Muscle layer of colon (tissue), 2 donors: ENCODE results near the gene FAAH.

ENCODE experiments used
- H3K27ac ChIP-seq: one replicate; pipeline ENCODE4 v1.7.0; 2013; ENCODE audit warnings: low read depth, mild to moderate bottlenecking, low read length, moderate library complexity
- H3K27me3 ChIP-seq, 2 donors: one replicate each; pipeline ENCODE4 v1.7.0; 2013; ENCODE audit warnings: low read length in 2 of 2, mild to moderate bottlenecking in 2 of 2; ENCODE audit not compliant: insufficient read depth in 2 of 2, control insufficient read depth in 1 of 2
- H3K36me3 ChIP-seq: one replicate; pipeline ENCODE4 v1.7.0; 2013; ENCODE audit warnings: mild to moderate bottlenecking, low read length; ENCODE audit not compliant: insufficient read depth
- H3K4me1 ChIP-seq: one replicate; pipeline ENCODE4 v1.7.0; 2013; ENCODE audit warnings: mild to moderate bottlenecking, low read length; ENCODE audit not compliant: insufficient read depth
- H3K4me3 ChIP-seq, 2 donors: one replicate each; pipeline ENCODE4 v1.7.0; 2013; ENCODE audit warnings: low read length in 2 of 2, low read depth in 1 of 2, mild to moderate bottlenecking in 1 of 2, moderate library complexity in 1 of 2
- H3K9ac ChIP-seq: one replicate; pipeline ENCODE4 v1.7.0; 2013; ENCODE audit warnings: low read length
- H3K9me3 ChIP-seq: one replicate; pipeline ENCODE4 v1.7.0; 2013; ENCODE audit warnings: mild to moderate bottlenecking, low read length
- donor health status: abdominal sarcoma.
- donor health status: Adenocarcinoma of cecum.

The FAAH gene

DNA sequence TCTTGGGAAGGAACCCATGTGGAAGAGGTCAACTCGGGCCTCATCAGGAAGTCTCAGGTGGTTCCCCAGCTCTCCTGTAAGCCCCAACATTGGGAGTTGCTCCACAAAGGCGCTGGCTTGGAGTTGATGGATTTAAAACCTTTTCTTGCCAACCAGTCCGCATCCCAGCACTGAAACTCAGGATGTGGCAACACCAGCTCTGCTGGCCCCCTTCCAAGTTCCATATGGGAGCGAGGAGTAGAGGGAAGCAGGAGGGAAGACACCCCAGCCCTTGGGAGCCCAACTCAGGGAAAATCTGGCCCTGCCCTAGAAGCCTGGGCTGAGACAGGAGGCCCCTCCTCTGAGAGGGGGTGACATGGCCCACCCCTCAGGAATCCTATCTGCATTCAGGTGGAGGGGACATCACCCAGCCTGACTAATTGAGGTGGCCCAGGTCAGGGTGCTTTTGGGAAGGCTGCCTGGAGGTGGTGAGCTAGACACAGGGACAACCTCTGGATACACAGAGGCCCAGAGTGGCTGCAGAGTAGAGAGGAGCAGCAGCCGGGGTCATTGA lies 62.4 kb downstream of the FAAH start:
- Histone ChIP-seq H3K9me3 (no peaks in the 10 kb centered on the region), H3K27me3 (peaks cover 0 to 12% of the 10 kb centered on the region in 2 donors), H3K36me3 (no peaks in the 10 kb centered on the region)

DNA sequence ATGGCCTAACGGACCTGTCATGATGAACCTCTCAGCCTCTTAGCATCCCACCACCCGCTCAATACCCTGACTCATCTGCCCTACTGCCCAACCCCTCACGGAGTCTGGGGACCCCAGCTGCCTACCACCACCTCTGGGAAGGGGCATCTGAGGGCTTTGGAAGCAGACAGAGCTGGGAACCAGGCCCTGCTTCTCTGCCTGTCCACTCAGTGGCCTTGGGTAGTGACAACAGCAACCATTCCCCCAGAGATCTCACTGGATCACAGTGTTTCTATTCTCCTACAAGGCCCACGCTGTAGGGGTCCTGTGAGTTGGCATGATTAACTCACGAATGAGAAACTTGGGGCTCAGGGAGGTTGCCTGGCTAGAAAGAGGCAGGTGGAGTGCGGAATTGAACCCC lies 63.1 kb downstream of the FAAH start:
- H3K27me3 ChIP-seq: peaks cover 0 to 8% of the 10 kb centered on the region in 2 donors
- H3K9ac ChIP-seq: no peak overlapping the region
- H3K4me3 ChIP-seq: no peak overlapping the region
- no peaks in the 10 kb centered on the region for H3K36me3 ChIP-seq
- no peaks in the 10 kb centered on the region for H3K9me3 ChIP-seq
- H3K4me1 ChIP-seq: no peaks in the 10 kb centered on the region
- no peak overlapping the region for H3K27ac ChIP-seq

More for the DNA sequence above, 62.4 kb downstream of the FAAH start:
- Histone ChIP-seq H3K4me3 (no peak overlapping the region), H3K27ac (no peak overlapping the region), H3K4me1 (no peaks in the 10 kb centered on the region), H3K9ac (no peak overlapping the region)

DNA sequence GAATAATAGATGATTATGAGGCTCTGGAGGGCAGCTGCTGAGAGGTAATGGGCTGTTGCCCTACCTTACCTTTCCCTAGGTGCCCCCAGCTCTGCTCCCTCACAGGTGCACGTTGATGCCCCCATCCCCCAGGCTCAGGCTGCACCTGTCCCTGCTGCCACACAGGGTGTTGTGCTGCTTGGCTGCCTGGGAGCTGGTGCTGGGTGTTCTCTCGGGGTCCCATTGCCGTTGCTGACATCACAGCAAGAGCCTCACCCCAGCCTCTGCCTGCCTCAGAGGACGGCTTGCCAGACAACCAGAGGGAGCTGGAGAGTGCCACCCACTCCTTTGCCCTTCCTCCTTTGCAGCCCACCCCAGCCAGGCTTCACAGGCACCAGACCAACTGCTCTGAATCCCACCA lies 64.1 kb downstream of the FAAH start:
- Histone ChIP-seq H3K4me3 (no peak overlapping the region), H3K27ac (no peak overlapping the region), H3K36me3 (no peaks in the 10 kb centered on the region), H3K4me1 (no peaks in the 10 kb centered on the region), H3K9me3 (no peaks in the 10 kb centered on the region), H3K9ac (no peak overlapping the region), H3K27me3 (no peaks in the 10 kb centered on the region)

DNA sequence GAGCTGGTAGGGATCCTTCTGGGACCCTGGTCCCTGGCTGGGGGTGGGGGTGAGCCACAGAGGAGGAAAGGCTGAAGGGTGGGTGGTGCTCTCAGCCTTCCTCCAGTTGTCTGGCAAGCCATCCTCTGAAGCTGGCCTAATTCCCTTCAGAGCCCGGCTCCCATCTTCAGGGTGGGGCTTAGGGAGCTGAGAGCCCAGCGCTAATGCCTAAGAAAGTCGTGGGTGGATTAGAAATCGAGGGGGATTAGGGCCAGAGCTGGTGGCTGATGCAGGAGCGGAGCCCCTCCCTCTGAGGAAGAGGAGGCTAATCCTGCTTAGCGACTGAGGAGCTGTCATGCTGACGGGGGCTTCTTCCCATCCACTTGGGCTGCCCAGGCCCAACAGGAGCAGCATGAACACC lies 64.7 kb downstream of the FAAH start:
- no peak overlapping the region for H3K27ac ChIP-seq
- no peak overlapping the region for H3K4me3 ChIP-seq
- H3K36me3 ChIP-seq: no peaks in the 10 kb centered on the region
- no peaks in the 10 kb centered on the region for H3K9me3 ChIP-seq
- H3K4me1 ChIP-seq: no peaks in the 10 kb centered on the region
- H3K9ac ChIP-seq: no peak overlapping the region
- no peaks in the 10 kb centered on the region for H3K27me3 ChIP-seq

DNA sequence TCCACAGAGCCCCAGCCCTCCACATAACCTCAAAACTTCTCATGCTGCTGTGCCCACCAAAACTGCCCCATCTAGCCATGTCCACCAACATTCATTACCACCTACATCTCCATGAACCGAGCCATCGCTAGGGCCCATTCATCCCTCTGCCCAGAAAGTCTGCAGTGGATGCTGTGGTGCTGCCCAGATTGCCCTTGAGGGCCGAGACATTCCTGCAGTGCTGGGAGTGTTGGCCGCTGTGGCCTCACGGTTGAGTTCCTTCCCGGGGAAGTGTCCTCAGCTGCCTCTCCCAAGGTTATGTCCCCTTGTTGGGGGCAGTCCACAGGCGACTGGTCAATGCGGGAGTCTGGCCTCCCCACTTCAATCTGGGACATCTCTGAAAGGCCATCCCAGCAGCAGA lies 65.2 kb downstream of the FAAH start:
- Histone ChIP-seq H3K27ac (no peak overlapping the region), H3K27me3 (no peaks in the 10 kb centered on the region), H3K4me3 (no peak overlapping the region), H3K4me1 (no peaks in the 10 kb centered on the region), H3K9me3 (no peaks in the 10 kb centered on the region), H3K36me3 (no peaks in the 10 kb centered on the region), H3K9ac (no peak overlapping the region)

DNA sequence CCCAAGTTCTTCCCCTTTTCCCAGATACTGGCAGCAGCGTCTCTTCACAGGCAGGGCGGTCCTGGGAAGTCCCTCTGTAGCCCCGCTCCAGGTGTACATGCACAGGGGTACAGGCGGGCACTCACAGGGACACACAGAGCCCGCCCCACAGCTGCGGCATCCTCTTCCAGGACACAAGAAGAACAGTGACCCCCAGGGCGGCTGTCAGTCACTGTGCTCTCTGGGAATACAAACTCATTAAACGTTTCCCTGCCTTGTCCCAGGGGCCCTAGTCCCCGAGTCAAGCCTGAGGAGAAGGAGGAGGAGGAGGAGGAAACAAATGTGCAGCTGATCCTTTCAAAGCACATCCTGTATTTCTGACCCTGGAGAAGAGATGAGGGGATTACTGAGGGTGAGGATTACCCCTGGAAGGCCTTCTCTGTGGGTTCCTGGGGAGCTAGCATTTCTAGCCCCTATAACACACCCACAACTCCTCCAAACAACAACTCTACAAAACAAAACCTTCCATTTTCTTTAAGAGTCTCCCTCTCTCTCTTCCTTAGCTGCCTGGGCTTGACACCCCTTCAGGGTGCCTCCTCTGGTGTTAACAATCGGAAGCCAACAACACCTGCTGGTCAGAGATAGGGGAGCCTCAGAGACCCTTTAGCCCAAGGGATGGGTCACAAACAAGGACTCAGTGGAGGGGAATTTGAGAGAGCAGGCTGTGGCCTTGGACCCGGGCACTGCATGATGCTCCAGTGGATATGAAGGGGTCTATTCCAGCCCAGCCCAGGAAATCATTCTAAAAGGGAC lies 67.1 kb downstream of the FAAH start:
- Histone ChIP-seq H3K36me3 (no peaks in the 10 kb centered on the region), H3K9me3 (no peaks in the 10 kb centered on the region), H3K27me3 (no peaks in the 10 kb centered on the region), H3K4me3 (no peak overlapping the region), H3K4me1 (no peaks in the 10 kb centered on the region), H3K9ac (no peak overlapping the region), H3K27ac (no peak overlapping the region)

DNA sequence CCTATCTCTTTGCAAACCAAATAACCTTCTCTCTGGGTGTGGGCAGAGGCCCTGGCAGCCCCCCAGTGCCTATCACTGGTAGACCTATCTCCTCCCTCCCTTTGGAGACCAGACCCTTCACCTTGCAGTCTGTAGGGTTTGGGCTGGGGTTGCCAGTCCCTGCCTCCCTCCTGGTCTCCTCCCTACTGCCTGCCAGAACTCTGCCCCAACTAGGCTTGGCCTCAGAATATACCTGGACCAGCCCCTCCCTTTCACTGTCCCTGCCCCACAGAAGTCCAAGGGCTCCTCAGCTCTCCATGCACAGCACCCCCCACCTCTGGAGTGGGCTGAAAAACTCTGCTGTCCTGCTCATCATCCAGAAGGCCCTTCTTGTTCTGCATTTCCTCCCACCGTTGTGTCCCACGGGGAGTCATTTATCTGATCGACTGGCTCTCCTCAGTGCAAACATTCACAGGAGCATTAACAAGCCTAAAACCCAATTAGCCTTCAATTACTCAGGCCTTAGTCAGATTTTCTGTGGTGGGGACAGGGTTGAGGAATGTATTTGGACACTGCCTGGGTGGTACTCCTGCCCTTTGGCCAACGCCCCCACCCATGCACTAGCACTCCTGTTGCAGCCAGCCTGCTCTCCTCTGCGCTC lies 67.8 kb downstream of the FAAH start:
- no peak overlapping the region for H3K4me3 ChIP-seq
- no peaks in the 10 kb centered on the region for H3K9me3 ChIP-seq
- no peaks in the 10 kb centered on the region for H3K4me1 ChIP-seq
- H3K9ac ChIP-seq: no peak overlapping the region
- H3K27ac ChIP-seq: no peak overlapping the region
- no peaks in the 10 kb centered on the region for H3K27me3 ChIP-seq
- H3K36me3 ChIP-seq: no peaks in the 10 kb centered on the region
